ENCODE results near the gene MARK4. TPM values are rescaled to one million over a fixed set of nuclear protein-coding genes. Genes with fewer than 3 reads are reported as not detected.
"Not testable (repeated sequence)": the region's sequence is repeated elsewhere in the genome, so short reads cannot be mapped to it uniquely, and the experiment has no call there.

Gene MARK4
- total RNA-seq, 1 donor from 2014 or later, result 19.7 TPM

DNA sequence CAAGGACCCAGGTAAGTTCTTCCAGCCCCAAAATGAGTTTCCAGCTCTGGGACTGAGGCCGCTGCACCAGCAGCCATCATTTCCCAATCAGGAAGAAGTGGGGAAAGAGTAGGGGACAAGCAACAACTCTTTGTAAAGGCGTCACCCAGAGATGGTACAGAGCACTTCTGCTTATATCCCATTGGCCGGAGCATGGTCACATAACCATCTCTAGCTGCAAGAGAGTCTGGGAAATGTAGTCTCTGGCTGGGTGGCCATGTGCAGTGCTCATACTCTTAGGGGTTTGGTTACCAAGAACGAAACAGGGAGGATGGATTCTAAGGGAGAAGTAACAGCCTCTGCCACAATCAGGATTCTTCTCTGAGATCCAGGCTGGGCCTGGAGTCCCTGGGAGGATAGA lies 45.3 kb downstream of the MARK4 start:
- ATAC-seq (ENCODE audit: poor library complexity) (no peak), DNase-seq (no peak)
- intact Hi-C loops (cut with DNase I), result no loop called here

DNA sequence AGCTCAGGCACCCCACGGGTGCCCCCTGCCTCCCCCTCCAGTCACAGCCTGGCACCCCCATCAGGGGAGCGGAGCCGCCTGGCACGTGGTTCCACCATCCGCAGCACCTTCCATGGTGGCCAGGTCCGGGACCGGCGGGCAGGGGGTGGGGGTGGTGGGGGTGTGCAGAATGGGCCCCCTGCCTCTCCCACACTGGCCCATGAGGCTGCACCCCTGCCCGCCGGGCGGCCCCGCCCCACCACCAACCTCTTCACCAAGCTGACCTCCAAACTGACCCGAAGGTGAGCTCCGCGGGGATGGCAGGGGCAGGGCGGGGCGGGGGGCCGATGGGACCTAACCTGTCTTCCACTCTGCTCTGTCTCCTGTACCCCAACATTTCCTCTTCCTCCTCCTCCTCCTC lies 46.6 kb downstream of the MARK4 start:
- ATAC-seq (ENCODE audit: poor library complexity), result no peak
- no peak for DNase-seq
- intact Hi-C loops (cut with DNase I), result no loop called here

DNA sequence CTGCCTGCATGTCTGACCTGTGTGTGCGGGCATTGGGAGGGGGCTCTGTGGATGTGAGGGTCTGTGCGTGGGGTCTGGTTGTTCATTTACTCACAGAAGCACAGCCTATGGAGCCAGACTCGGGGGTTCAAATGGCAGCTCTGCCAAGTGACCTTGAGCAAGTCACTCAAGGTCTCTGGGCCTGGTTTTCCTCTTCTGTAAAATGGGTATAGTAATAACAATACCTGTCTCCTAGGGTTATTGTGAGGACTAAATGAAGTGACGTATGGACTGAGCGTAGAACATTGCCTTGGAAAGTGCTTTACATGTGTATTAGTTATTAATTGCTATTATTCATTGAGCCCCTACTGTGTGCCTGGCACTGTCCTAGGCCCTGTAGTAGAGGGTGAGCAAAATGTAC lies 47.2 kb downstream of the MARK4 start:
- intact Hi-C loops (cut with DNase I), result no loop called here
- DNase-seq (no peak), ATAC-seq (ENCODE audit: poor library complexity) (no peak)

DNA sequence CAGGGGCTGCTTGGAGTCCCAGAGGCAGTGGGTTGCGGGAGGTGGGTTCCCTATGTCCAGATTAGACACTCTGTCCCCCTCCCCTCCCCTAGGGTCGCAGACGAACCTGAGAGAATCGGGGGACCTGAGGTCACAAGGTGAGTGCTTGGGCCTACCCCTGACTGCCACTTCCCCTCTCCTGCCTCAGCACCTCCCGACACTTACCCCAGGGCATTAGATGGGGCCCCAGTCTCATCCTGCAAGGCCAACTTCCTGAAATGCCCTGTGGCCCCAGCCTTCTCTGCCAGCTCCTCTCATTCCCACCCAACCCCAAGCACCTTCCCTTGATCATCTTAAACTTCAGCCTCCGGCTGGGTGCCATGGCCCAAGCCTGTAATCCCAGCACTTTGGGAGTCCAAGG lies 48.6 kb downstream of the MARK4 start:
- DNase-seq (no peak), ATAC-seq (ENCODE audit: poor library complexity) (no peak)
- intact Hi-C loops (cut with DNase I), result no loop called here

DNA sequence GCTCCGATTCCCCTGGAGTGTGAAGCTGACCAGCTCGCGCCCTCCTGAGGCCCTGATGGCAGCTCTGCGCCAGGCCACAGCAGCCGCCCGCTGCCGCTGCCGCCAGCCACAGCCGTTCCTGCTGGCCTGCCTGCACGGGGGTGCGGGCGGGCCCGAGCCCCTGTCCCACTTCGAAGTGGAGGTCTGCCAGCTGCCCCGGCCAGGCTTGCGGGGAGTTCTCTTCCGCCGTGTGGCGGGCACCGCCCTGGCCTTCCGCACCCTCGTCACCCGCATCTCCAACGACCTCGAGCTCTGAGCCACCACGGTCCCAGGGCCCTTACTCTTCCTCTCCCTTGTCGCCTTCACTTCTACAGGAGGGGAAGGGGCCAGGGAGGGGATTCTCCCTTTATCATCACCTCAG lies 51.3 kb downstream of the MARK4 start:
- no peak for DNase-seq
- no peak for ATAC-seq (ENCODE audit: poor library complexity)
- intact Hi-C loops (cut with DNase I), result no loop called here

DNA sequence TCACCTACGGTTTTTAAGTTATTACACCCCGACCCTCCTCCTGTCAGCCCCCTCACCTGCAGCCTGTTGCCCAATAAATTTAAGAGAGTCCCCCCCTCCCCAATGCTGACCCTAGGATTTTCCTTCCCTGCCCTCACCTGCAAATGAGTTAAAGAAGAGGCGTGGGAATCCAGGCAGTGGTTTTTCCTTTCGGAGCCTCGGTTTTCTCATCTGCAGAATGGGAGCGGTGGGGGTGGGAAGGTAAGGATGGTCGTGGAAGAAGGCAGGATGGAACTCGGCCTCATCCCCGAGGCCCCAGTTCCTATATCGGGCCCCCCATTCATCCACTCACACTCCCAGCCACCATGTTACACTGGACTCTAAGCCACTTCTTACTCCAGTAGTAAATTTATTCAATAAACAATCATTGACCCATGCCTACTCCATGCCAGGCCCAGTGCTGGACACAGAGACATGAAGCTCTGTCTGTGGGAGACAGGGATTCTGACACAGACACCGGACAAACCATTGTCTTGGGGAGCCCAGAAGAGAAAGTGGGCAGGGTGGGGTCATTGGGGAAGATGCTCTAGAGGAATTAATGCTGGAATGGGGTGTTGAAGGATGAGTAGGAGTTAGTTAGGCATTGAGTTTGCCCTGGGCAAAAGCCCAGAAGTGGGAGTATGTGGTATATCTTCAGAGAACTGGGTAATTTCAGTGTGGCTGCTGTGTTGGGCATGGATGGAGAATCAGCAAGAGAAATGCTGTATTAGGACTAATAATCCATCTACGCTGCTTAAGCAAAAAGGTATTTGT lies 52.4 kb downstream of the MARK4 start:
- intact Hi-C loops (cut with DNase I), result no loop called here
- DNase-seq, result no peak
- no peak for ATAC-seq (ENCODE audit: poor library complexity)

DNA sequence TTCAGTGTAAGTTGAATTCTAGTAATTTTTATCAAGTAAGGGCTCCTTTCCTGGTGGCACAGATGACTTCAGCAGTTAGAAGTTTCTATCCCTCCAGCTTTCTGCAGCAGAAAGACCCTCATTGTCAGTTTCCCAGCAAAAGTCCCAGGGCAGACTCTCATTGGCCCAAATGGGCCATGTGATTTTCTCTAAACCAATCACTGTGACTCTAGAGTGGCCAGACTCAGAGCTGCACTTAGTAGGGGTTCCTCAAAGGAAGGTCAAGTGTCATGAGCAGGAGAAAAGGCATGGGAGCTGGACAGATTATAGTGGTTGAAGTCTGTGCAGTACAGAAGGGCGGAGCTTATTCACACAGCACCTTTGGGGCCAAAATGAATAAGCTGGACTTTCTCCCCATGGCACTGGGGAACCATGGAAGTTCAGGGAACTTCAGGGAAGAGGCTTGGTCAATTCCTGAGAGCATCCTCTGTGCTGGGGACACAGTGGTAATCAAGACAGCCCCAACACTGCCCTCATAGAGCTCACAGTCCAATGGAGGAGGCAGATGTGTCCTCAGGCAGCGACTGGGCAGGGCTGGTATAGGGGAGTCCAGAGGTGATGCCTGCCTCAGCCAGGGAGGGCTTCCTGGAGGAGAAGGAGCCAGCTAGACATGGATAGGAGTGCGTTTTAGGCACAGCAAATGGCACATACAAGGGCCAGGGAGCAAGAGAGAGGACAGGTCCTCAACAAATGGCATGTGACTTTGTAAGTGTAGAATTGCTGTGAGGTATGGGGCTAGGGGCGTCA lies 53.3 kb downstream of the MARK4 start:
- intact Hi-C loops (cut with DNase I), result no loop called here
- ATAC-seq (ENCODE audit: poor library complexity) (peak; percentile 7), DNase-seq (no peak)

DNA sequence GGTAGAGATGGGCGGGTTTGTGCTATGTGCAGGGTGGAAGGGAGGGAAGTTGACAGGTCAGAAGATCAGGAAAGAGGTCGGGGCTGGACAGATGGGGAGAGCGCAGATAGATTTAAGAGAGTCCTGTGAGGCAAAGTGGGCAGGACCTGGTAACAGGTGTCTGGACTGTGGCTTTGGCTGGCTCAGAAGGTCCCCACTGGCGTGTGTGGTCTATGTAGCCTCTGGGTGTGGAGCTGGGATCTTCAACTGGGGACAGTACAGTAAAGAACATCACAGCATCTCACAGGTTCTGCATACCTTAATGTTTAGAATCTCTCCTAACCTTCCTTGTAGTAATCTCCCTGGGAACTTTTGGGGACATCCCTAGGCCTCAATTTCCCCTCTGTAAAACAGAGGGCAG lies 53.9 kb downstream of the MARK4 start:
- no peak for DNase-seq
- intact Hi-C loops (cut with DNase I), result no loop called here
- ATAC-seq (ENCODE audit: poor library complexity), result peak; percentile 9

DNA sequence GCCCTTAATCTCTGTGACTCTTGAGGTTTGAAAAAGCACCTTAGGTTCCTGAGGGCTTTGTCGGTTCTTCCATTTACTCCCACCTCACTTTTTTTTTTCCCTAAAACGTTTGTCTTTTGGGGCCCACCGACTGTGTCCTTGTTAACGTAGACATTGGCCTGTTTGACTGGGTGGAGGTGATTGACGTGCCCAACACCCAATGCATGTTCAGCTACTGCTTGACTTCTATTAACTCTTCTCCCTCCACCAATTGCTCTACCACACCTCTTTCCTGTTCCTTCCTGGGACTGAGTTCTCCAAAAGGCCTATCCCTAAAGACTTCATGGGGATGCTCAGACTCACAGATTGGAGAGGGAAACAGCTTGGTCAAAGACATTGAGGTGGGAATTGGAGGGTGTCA lies 54.4 kb downstream of the MARK4 start:
- intact Hi-C loops (cut with DNase I), result no loop called here
- no peak for DNase-seq
- ATAC-seq (ENCODE audit: poor library complexity), result no peak

DNA sequence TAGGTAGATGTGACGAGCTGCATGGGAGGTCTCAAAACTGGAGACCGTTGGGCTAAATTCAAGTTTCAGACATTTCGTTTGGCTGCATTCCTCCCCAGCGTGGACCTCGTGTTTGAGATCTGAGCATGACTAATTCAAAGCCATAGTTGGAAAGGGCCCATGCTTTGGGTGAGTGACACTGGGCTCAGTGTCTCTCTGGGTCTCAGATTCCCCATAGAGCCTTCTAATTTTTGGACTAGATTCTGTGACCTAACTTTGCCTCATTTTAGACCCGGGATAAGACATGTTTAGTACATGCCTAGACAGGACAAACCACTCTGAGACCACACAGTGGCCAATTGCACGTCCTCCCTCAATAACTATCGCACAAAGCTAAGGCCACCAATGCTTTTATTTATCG lies 55.0 kb downstream of the MARK4 start:
- ATAC-seq (ENCODE audit: poor library complexity), result no peak
- intact Hi-C loops (cut with DNase I), result no loop called here
- DNase-seq, result no peak

DNA sequence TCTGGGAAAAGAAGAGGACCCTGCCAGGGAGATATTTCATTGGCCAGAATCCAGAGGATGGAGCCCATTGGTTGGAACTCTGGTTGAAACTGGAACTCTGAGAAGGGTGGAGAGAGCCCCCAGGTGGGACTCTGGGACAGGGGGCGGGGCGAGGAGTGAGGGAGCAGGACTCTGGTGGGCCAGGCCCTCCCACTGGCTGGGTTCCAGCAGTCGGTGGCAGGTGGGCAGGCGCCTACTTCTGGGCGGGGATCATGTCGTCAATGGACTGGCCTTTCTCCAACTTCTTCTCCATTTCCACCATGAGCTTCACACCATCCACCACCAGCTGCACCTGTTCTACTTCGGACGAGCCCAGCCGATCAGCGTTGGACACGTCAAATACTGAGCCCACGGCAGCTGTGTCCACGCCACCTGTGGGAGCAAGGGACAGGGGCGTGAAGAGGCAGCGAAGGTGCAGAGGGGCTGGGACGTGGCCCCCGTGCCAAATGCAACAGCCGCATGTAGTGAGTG lies 55.5 kb downstream of the MARK4 start:
- intact Hi-C loops (cut with DNase I), result no loop called here
- no peak for ATAC-seq (ENCODE audit: poor library complexity)
- no peak for DNase-seq

DNA sequence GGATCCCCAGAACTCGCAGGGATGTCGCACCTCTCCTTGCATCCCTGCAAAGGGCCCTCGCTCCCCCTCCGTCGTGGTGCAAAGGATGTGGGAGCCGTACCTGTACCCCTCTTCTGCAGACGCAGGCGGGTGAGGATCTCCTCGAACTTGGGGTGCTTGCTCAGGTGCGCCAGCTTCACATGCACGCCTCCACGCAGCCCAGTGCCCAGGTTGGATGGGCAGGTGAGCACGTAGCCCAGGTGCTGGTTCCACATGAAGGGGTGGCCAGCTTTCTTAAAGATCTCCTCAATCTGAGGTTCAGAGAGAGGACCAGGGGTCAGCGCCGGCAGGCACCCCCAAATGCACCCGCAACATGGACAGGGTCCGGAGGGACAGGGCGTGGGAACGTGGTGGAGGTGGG lies 56.3 kb downstream of the MARK4 start:
- DNase-seq (no peak), ATAC-seq (ENCODE audit: poor library complexity) (no peak)
- intact Hi-C loops (cut with DNase I), result no loop called here

DNA sequence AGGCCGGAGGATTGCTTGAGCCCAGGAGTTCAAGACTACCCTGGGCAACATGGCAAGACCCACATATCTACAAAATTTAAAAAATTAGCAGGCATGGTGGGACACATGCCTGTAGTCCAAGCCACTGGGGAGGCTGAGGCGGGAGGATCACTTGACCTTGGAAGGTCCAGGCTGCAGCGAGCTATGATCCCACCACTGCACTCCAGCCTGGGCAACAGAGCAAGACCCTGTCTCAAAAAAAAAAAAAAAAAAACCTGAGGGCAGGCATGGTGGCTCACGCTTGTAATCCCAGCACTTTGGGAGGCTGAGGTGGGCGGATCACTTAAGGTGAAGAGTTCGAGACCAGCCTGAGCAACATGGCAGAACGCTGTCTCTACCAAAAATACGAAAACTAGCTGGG lies 58.3 kb downstream of the MARK4 start:
- intact Hi-C loops (cut with DNase I); ATAC-seq (ENCODE audit: poor library complexity); DNase-seq: not testable (repeated sequence)

DNA sequence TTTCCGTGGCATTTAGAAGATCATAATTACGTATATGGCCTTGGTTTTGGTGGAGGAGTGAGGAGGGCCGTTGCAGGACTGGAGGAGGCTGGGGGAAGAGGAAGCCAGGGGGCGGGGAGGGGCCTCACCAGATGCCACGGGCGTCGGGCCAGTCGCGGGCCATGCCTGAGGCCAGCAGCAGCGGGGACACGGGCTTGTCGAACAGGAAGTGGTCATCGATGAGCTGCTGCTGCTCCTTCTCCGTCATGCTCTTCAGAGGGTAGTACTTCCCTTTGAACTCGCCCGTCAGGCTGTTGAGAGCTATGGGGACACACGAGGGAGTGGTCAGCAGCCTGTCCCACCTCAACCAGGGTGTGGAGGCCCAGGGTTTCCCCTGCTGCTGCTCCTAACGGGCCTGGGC lies 60.5 kb downstream of the MARK4 start:
- DNase-seq (peak; percentile 55), ATAC-seq (ENCODE audit: poor library complexity) (no peak)
- intact Hi-C loops (cut with DNase I), result no loop called here

DNA sequence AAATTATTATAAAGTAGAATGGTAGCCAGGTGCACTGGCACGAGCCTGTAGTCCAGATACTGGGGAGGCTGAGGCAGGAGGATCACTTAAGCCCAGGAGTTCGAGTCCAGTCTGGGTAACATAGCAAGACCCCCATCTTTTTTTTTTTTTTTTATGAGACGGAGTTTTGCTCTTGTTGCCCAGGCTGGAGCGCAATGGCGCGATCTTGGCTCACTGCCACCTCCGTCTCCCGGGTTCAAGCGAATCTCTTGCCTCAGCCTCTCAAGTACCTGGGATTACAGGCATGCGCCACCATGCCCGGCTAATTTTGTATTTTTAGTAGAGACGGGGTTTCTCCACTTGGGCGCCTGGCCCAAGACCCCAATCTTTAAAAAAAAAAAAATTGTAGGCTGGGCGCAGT lies 61.2 kb downstream of the MARK4 start:
- intact Hi-C loops (cut with DNase I); ATAC-seq (ENCODE audit: poor library complexity); DNase-seq: not testable (repeated sequence)

DNA sequence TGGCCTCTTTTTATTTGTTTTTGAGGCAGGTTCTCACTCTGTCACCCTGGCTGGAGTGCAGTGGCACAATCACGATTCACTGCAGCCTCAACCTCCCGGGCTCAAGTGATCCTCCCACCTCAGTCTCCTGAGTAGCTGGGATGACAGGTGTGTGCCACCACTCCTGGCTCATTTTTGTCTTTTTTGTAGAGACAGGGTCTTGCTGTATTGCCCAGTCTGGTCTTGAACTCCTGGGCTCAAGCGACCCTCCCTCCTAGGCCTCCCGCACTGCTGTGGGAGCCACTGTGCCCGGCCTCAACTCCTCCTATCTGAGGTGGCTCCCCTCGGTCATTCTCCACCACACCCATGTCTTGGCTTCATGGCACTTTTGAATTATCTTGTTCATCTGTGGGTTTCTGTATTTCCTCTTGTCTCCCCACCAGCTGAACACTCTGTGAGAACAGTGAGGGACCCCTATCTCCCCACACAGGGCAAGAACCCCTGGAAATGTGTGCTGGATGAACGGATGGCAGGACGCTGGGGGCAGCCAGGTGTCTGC lies 63.7 kb downstream of the MARK4 start:
- ATAC-seq (ENCODE audit: poor library complexity), result no peak
- intact Hi-C loops (cut with DNase I), result no loop called here
- DNase-seq, result no peak

DNA sequence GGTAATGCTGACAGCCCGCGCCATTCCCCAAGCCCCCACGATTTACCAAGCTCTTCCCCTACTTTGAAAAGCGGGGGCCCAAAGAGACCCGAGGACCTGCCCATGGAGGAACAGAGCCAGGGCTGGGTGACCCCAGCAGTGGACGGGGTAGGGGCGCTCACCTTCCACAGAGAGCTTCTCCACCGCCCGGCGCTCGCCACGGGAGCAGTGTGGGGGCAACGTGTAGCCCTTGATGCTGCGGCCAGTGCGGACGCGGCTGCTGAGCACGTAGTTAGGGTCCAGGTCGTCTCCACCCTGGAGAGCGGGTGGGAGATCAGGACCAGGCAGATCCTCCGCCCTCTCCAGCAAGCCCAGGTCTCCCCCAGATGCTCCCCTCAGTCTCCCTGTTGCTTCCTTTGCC lies 64.2 kb downstream of the MARK4 start:
- intact Hi-C loops (cut with DNase I), result no loop called here
- DNase-seq, result no peak
- no peak for ATAC-seq (ENCODE audit: poor library complexity)

DNA sequence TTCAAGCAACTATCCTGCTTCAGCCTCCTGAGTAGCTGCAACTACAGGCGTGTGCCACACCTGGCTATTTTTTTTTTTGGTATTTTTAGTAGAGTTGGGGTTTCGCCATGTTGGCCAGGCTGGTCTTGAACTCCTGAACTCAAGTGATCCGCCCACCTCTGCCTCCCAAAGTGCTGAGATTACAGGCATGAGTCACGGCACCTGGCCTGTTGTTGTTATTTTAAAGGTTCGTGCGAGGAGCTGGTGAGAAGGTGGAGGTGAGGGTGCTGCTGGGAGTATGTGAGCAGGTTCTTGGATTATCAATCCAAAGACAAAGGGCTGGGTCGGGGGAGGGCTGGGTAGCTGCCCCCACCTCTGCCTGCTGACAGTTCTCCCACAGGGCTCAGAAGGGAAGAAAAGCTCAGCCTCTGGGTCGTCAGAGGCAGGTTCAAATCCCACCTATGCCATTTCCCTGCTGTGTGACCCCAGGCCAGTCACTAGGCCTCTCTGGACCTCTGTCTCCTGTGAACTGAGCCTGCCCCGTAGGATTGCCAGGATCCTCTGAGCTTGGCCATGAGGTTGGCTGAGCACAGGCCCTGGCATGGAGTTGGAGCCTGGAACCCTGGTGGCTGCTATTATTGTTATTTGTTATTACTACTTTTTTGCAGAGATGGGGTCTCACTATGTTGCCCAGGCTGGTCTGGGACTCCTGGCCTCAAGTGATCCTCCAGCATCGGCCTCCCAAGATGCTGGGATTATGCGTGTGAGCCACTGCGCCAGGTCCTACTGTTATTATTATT lies 70.1 kb downstream of the MARK4 start:
- ATAC-seq (ENCODE audit: poor library complexity) (no peak), DNase-seq (no peak)
- intact Hi-C loops (cut with DNase I), result no loop called here

DNA sequence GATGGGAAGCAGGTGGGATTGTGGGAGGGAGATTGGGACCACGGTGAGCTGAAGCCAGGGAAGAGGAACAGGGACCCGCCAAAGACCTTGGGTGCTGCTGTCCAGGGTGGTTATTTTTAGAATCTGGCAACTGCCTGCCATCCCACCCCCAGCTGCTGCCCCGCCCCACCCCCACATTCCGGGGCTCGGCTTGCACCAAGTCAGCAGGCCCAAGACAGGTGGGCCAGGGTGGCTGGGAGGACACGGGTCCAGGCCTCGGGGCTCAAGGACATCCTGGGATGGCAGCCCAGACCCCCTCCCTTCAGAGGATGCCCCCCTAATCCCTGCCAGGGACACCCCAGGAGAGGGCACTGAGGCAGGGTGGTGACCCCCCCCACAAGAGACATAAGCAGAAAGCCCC lies 70.8 kb downstream of the MARK4 start:
- intact Hi-C loops (cut with DNase I), result no loop called here
- DNase-seq (peak; percentile 58), ATAC-seq (ENCODE audit: poor library complexity) (peak; percentile 40)
